Sigmoid colon (tissue), 7 donors: ENCODE data around the gene MTCP1. TPM values are rescaled to one million over a fixed set of nuclear protein-coding genes. Genes with fewer than 3 reads are reported as not detected.

ENCODE experiments used
- DNase-seq: peaks from one replicate; pipeline ENCODE4 v3.0.0-alpha.2; 2019
- H3K27ac ChIP-seq, 4 donors: fragments of 200-600 bp; sonication (generic); one replicate each; pipeline ENCODE4 v1.5.1; 2016 to 2019; ENCODE audit warnings: mild to moderate bottlenecking in 1 of 4
- H3K27me3 ChIP-seq, 3 donors: fragments of 200-600 bp; sonication (generic); one replicate each; pipeline ENCODE4 v1.5.1; 2019; ENCODE audit warnings: mild to moderate bottlenecking in 1 of 3
- H3K36me3 ChIP-seq, 4 donors: fragments of 200-600 bp; sonication (generic); one replicate each; pipeline ENCODE4 v1.5.1; 2016 to 2019
- H3K4me1 ChIP-seq, 4 donors: fragments of 200-600 bp; sonication (generic); one replicate each; pipeline ENCODE4 v1.5.1; 2017 to 2019
- H3K4me3 ChIP-seq, 4 donors: fragments of 200-600 bp; sonication (generic); one replicate each; pipeline ENCODE4 v1.5.1; 2017 to 2019; ENCODE audit warnings: mild to moderate bottlenecking in 2 of 4, moderate library complexity in 1 of 4
- H3K9me3 ChIP-seq, 4 donors: fragments of 200-600 bp in 3 of 4; sonication (generic) in 3 of 4; one replicate each; pipeline versions ENCODE4 v1.5.1 to v1.6.1; 2013 to 2019
- EP300 ChIP-seq, 4 donors: sonication (generic); formaldehyde crosslinking; IDR thresholded peaks; one replicate each; pipeline ENCODE4 v1.6.1; 2017; ENCODE audit warnings: antibody characterized with exemption in 4 of 4
- POLR2A ChIP-seq, 2 donors: fragments of 450-650 bp; IDR thresholded peaks; one replicate each; pipeline ENCODE4 v1.6.1; 2016; ENCODE audit warnings: antibody characterized with exemption in 2 of 2, mild to moderate bottlenecking in 2 of 2, moderate library complexity in 2 of 2
- POLR2AphosphoS5 ChIP-seq, 4 donors: sonication (generic); formaldehyde crosslinking; IDR thresholded peaks; one replicate each; pipeline ENCODE4 v1.6.1; 2017; ENCODE audit warnings: antibody characterized with exemption in 4 of 4
- WGBS, 2 donors: extraction: QIAGEN DNeasy Blood & Tissue Kit; methylation state at CpG; one replicate each; pipeline ENCODE4 v1.1.7; 2013; 5-methylcytosine and 5-hydroxymethylcytosine counted together
- intact Hi-C: fragments of 100-400 bp; cut with DNase I; formaldehyde crosslinking; loops from one replicate; pipeline ENCODE4 v1.15.1; 2023
- polyA plus RNA-seq, 3 donors: library from polyadenylated mRNA; stranded (reverse); fragments of 200-250 nt; gene quantifications; one replicate each; pipeline ENCODE4 v1.2.3, GENCODE V29; 2013
- total RNA-seq, 4 donors: library from RNA; depleted of rRNA; stranded (reverse); fragments of >200 nt; gene quantifications; one replicate each; pipeline ENCODE4 v1.1.0, GENCODE V29; 2016
- TF ChIP-seq, protein P1 (sequence below), 4 experiments: fragments of 450-650 bp in 3 of 4; fragments of 200-600 bp in 1 of 4; IDR thresholded peaks; one replicate each; pipeline ENCODE4 v1.5.1; 2016 to 2019; ENCODE audit warnings: antibody characterized with exemption in 4 of 4, mild to moderate bottlenecking in 3 of 4, moderate library complexity in 2 of 4
- donor health status: healthy with polysubstance abuse.
- donor health status: Bipolar disorder and iron deficiency.
- donor health status: healthy.

MTCP1 gene
- total and polyA plus RNA-seq, 7 donors, result 3.1 to 13.8 (median 3.9) TPM

DNA sequence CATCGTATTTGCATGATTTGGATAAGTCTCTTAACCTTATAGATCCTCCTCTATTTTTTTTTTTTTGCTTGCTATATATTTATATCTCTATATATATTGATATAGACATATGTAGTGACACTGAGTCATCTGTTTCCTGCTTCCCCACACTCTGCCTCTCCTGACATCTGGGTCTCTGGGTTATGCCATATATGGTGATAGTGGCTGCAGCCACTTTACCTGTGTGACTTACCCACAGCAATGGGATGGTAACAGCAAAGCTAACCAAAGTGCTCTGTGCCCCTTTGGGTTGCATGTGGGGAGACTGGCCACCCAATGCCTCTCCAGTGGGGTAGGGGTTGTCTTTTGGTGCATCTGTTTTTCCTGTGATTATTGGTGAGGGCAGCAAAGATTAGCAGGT lies 14.5 kb downstream of the MTCP1 start:
- Histone ChIP-seq H3K9me3 (no peaks in the 10 kb centered on the region), H3K36me3 (peaks cover 0 to 9% (median 0%) of the 10 kb centered on the region in 4 donors), H3K27me3 (no peaks in the 10 kb centered on the region), H3K4me3 (no peak overlapping the region), H3K4me1 (peaks cover 0 to 6% (median 2%) of the 10 kb centered on the region in 4 donors), H3K27ac (peak overlapping the region in 3 of 4 donors; percentile 53 to 58 (median 56))
- DNase-seq, result no peak
- WGBS, 2 donors, result 84 to 90% methylated on average over 1 of the region's 1 CpG
- TF ChIP-seq POLR2AphosphoS5 (IDR thresholded peaks at IDR 0.05) (no peak), POLR2A (IDR thresholded peaks at IDR 0.05) (no peak), EP300 (IDR thresholded peaks at IDR 0.05) (no peak)
- TF ChIP-seq, protein P1, sequence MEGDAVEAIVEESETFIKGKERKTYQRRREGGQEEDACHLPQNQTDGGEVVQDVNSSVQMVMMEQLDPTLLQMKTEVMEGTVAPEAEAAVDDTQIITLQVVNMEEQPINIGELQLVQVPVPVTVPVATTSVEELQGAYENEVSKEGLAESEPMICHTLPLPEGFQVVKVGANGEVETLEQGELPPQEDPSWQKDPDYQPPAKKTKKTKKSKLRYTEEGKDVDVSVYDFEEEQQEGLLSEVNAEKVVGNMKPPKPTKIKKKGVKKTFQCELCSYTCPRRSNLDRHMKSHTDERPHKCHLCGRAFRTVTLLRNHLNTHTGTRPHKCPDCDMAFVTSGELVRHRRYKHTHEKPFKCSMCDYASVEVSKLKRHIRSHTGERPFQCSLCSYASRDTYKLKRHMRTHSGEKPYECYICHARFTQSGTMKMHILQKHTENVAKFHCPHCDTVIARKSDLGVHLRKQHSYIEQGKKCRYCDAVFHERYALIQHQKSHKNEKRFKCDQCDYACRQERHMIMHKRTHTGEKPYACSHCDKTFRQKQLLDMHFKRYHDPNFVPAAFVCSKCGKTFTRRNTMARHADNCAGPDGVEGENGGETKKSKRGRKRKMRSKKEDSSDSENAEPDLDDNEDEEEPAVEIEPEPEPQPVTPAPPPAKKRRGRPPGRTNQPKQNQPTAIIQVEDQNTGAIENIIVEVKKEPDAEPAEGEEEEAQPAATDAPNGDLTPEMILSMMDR (IDR thresholded peaks at IDR 0.05), result no peak
- intact Hi-C loops, result loop anchor here (2.0 to 10.0 kb wide), 2 partner anchors 30 to 142 kb away; partner anchors contain the start of gene FUNDC2

DNA sequence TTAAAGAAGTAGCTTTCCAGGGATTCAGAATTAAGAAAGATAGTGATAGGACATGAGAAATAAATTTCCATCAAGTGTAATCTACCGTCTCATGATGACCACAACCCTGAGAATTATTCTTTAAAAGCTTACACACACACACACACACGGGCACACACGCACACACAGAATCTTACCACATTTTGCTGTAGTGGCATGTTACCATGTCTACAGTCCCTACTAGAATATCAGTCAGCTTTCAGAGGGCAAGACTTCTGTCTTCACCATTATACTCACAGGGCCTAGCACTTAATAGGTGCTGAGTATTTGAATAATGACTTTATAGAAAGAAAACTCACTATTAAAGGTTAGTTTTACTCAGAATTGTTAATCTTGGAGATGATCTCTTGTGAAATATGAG lies 15.4 kb downstream of the MTCP1 start:
- WGBS, 2 donors, result 92 to 94% methylated on average over 3 of the region's 3 CpGs
- Histone ChIP-seq H3K36me3 (peaks cover 0 to 4% (median 0%) of the 10 kb centered on the region in 4 donors), H3K27ac (no peak overlapping the region), H3K27me3 (no peaks in the 10 kb centered on the region), H3K4me3 (no peak overlapping the region), H3K9me3 (no peaks in the 10 kb centered on the region), H3K4me1 (peaks cover 0 to 6% (median 2%) of the 10 kb centered on the region in 4 donors)
- intact Hi-C loops, result loop anchor here (10.0 kb wide), 1 partner anchor 141 kb away; no protein-coding TSS in a partner anchor
- TF ChIP-seq POLR2AphosphoS5 (IDR thresholded peaks at IDR 0.05) (no peak), EP300 (IDR thresholded peaks at IDR 0.05) (no peak), POLR2A (IDR thresholded peaks at IDR 0.05) (no peak)
- DNase-seq, result no peak

DNA sequence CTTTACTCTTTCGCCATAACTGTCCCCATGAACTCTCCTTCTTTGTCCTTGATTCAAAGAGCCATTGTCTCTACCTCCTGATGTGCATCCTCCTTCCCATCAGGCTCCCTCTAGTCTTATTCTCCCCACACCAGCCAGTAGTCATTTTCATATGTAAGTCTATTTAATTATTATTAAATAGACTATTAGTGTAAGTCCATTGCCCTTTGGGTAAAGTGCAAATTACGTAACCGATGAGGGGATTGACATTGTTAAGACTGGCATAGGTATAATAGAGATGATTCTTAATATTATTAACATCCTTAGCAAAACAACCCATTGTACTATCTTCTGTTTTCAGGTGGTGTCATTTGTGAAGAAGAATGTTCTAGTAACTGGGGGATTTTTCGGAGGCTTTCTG lies 16.7 kb downstream of the MTCP1 start:
- H3K27me3 ChIP-seq, result no peaks in the 10 kb centered on the region
- no peak for DNase-seq
- TF ChIP-seq EP300 (IDR thresholded peaks at IDR 0.05), result no peak
- TF ChIP-seq POLR2A (IDR thresholded peaks at IDR 0.05), result no peak
- TF ChIP-seq POLR2AphosphoS5 (IDR thresholded peaks at IDR 0.05), result no peak
- TF ChIP-seq, protein P1 (IDR thresholded peaks at IDR 0.05), result no peak
- H3K4me3 ChIP-seq, result no peak overlapping the region
- H3K36me3 ChIP-seq, result peaks cover 0 to 4% (median 0%) of the 10 kb centered on the region in 4 donors
- no peak overlapping the region for H3K27ac ChIP-seq
- peaks cover 0 to 6% (median 2%) of the 10 kb centered on the region in 4 donors for H3K4me1 ChIP-seq
- no peaks in the 10 kb centered on the region for H3K9me3 ChIP-seq
- WGBS, 2 donors, result 95% methylated on average over 4 of the region's 4 CpGs
- intact Hi-C loops, result loop anchor here (10.0 kb wide), 1 partner anchor 139 kb away; no protein-coding TSS in a partner anchor

DNA sequence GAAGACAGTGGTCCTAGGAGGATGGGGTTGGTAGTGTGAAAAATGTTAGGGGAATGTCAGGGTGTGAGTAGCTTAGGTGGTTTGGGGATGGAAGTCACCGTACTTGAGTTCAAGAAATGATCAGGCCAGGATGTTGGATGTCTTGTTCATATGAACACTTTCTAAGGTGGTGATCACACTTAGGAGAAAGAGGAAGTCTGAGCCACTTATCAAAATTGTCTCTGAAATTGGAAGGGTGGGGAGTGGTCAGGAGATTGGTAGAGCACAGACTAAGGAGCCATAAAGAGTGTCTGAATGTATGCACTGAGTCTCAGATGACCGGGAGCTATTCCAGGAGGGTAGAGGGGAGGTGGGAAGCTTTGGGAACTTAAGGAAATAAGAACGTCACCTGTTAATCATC lies 17.3 kb downstream of the MTCP1 start:
- no peak for DNase-seq
- 32 to 79% methylated on average over 3 of the region's 3 CpGs for WGBS, 2 donors
- no peak overlapping the region for H3K4me3 ChIP-seq
- H3K4me1 ChIP-seq, result peaks cover 0 to 6% (median 2%) of the 10 kb centered on the region in 4 donors
- no peaks in the 10 kb centered on the region for H3K27me3 ChIP-seq
- H3K36me3 ChIP-seq, result peaks cover 0 to 4% (median 0%) of the 10 kb centered on the region in 4 donors
- no peaks in the 10 kb centered on the region for H3K9me3 ChIP-seq
- intact Hi-C loops, result loop anchor here (10.0 kb wide), 1 partner anchor 139 kb away; no protein-coding TSS in a partner anchor
- no peak overlapping the region for H3K27ac ChIP-seq
- TF ChIP-seq, protein P1 (IDR thresholded peaks at IDR 0.05), result no peak
- TF ChIP-seq POLR2AphosphoS5 (IDR thresholded peaks at IDR 0.05) (no peak), EP300 (IDR thresholded peaks at IDR 0.05) (no peak), POLR2A (IDR thresholded peaks at IDR 0.05) (no peak)

DNA sequence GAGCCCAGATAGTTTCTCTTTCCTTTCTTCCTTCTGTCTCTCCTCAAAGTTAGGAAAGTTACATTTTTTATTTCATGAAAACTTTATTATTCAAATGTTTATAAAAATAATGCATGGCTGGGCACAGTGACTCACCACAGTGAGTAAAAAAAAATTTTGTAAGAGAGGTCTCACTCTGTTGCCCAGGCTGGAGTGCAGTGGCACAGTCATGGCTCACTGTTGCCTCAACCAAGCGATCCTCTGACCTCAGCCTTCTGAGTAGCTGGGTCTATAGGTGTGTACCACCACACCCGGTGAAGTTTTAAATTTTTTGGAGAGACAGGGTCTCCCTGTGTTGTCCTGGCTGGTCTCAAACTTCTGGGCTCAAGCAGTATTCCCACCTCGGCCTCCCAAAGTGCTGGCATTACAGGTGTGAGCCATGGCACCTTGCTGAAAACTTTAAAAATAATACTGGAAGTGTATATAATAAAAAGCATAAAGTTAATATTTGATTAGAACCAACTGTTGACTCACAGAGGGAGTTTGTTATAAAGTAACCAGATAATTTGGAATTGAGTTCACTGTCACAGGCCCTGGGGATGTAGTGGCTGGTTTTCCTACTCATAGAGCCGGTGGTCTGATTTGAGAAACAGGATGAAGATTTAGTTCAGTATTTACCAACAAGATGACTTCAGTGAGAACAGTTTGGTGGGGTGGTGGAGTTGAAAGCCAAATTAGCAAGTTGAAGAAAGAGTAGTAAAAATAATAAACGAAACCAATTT lies 18.0 kb downstream of the MTCP1 start:
- peaks cover 0 to 4% (median 0%) of the 10 kb centered on the region in 4 donors for H3K36me3 ChIP-seq
- 25 to 71% methylated on average over 5 of the region's 5 CpGs for WGBS, 2 donors
- intact Hi-C loops, result loop anchor here (10.0 kb wide), 1 partner anchor 138 kb away; no protein-coding TSS in a partner anchor
- H3K4me1 ChIP-seq, result peaks cover 0 to 6% (median 2%) of the 10 kb centered on the region in 4 donors
- no peaks in the 10 kb centered on the region for H3K27me3 ChIP-seq
- no peak overlapping the region for H3K4me3 ChIP-seq
- no peaks in the 10 kb centered on the region for H3K9me3 ChIP-seq
- H3K27ac ChIP-seq, result no peak overlapping the region
- no peak for DNase-seq
- no peak for TF ChIP-seq POLR2A (IDR thresholded peaks at IDR 0.05)
- no peak for TF ChIP-seq POLR2AphosphoS5 (IDR thresholded peaks at IDR 0.05)
- TF ChIP-seq, protein P1 (IDR thresholded peaks at IDR 0.05), result no peak
- TF ChIP-seq EP300 (IDR thresholded peaks at IDR 0.05), result no peak
